HFFc6 (cell line): ENCODE measurements around the gene ADCY2. TPM values are rescaled to one million over a fixed set of nuclear protein-coding genes. Genes with fewer than 3 reads are reported as not detected.
A peak's percentile ranks its signal among the peaks of the same experiment; 100 is the strongest.

Experiments used
- DNase-seq: peaks from one replicate; pipeline ENCODE4 v3.0.0-alpha.2; 2018
- H3K27ac Mint-ChIP-seq: 2 replicates; pipeline ENCODE4 v1.8.0; 2020; ENCODE audit warnings: mild to moderate bottlenecking, mixed read lengths
- H3K27me3 Mint-ChIP-seq: 2 replicates; pipeline ENCODE4 v1.8.0; 2021; ENCODE audit warnings: mild to moderate bottlenecking, moderate library complexity, mixed read lengths; ENCODE audit not compliant: insufficient read depth
- H3K36me3 Mint-ChIP-seq: 2 replicates; pipeline ENCODE4 v1.8.0; 2021; ENCODE audit warnings: low read depth, mixed read lengths
- H3K4me1 Mint-ChIP-seq: 2 replicates; pipeline ENCODE4 v1.8.0; 2020; ENCODE audit warnings: low read depth, mixed read lengths
- H3K4me3 Mint-ChIP-seq: 2 replicates; pipeline ENCODE4 v1.8.0; 2020; ENCODE audit warnings: mild to moderate bottlenecking, moderate library complexity, mixed read lengths
- H3K9me3 Mint-ChIP-seq: 2 replicates; pipeline ENCODE4 v1.8.0; 2020; ENCODE audit warnings: mild to moderate bottlenecking, mixed read lengths
- CTCF ChIP-seq: fragments of 200-600 bp; sonication (generic); IDR thresholded peaks from 2 replicates; pipeline ENCODE4 v1.5.0; 2021; ENCODE audit warnings: antibody characterized with exemption, mild to moderate bottlenecking
- total RNA-seq, 6 experiments: library from RNA; stranded (reverse); fragmentation: NEBNext Ultra II Directional; extraction: Animal tissue kit (Norgen Biotek cat#: 25700); gene quantifications; 2 replicates in 1 of 6; 3 replicates in 5 of 6; pipeline ENCODE4 v1.2.3, GENCODE V29; 2021

Gene ADCY2
- total RNA-seq, 6 experiments from 2014 or later: not detected

- Mint-ChIP-seq H3K4me1 (no peaks in the 10 kb centered on the region), H3K27me3 (peaks cover 11% of the 10 kb centered on the region), H3K27ac (no peak overlapping the region), H3K36me3 (no peaks in the 10 kb centered on the region), H3K4me3 (no peak overlapping the region), H3K9me3 (peaks cover 4% of the 10 kb centered on the region; the same call in 1 of the 2 replicates)
- TF ChIP-seq CTCF: peak; percentile 80
- DNase-seq: peak; percentile 34
Observed at GRCh38 chr5:7391814-7392692, 3.9 kb upstream of the ADCY2 start.

GRCh38 chr5:7392693-7393024, 3.3 kb upstream of the ADCY2 start:
- no peak overlapping the region for H3K27ac Mint-ChIP-seq
- peaks cover 4% of the 10 kb centered on the region; the same call in 1 of the 2 replicates for H3K9me3 Mint-ChIP-seq
- peaks cover 14% of the 10 kb centered on the region for H3K27me3 Mint-ChIP-seq
- no peak overlapping the region for H3K4me3 Mint-ChIP-seq
- peak; percentile 31; the same call in 1 of the 2 replicates for TF ChIP-seq CTCF
- DNase-seq: no peak
- H3K36me3 Mint-ChIP-seq: no peaks in the 10 kb centered on the region
- H3K4me1 Mint-ChIP-seq: no peaks in the 10 kb centered on the region

GRCh38 chr5:7393921-7394799, 1.8 kb upstream of the ADCY2 start:
- Mint-ChIP-seq H3K27ac (no peak overlapping the region), H3K4me1 (no peaks in the 10 kb centered on the region), H3K36me3 (no peaks in the 10 kb centered on the region), H3K9me3 (peaks cover 4% of the 10 kb centered on the region; the same call in 1 of the 2 replicates), H3K4me3 (no peak overlapping the region), H3K27me3 (peaks cover 11% of the 10 kb centered on the region)
- no peak for DNase-seq
- TF ChIP-seq CTCF: no peak

- DNase-seq: no peak
- no peaks in the 10 kb centered on the region for H3K4me1 Mint-ChIP-seq
- H3K9me3 Mint-ChIP-seq: peaks cover 4% of the 10 kb centered on the region; the same call in 1 of the 2 replicates
- no peak overlapping the region for H3K27ac Mint-ChIP-seq
- TF ChIP-seq CTCF: no peak
- peaks cover 11% of the 10 kb centered on the region for H3K27me3 Mint-ChIP-seq
- H3K4me3 Mint-ChIP-seq: no peak overlapping the region
- H3K36me3 Mint-ChIP-seq: no peaks in the 10 kb centered on the region
Observed at GRCh38 chr5:7394889-7395431, 978 bp upstream of the ADCY2 start.

- no peak for TF ChIP-seq CTCF
- Mint-ChIP-seq H3K27me3 (peaks cover 11% of the 10 kb centered on the region), H3K4me3 (no peak overlapping the region), H3K36me3 (no peaks in the 10 kb centered on the region), H3K4me1 (no peaks in the 10 kb centered on the region), H3K9me3 (peaks cover 4% of the 10 kb centered on the region; the same call in 1 of the 2 replicates), H3K27ac (no peak overlapping the region)
- DNase-seq: no peak
Observed at GRCh38 chr5:7395432-7395946, 449 bp upstream of the ADCY2 start.
